ENCODE measurements around the gene CFAP100. TPM values are rescaled to one million over a fixed set of nuclear protein-coding genes. Genes with fewer than 3 reads are reported as not detected.

CFAP100 gene
- total and polyA plus RNA-seq, 2 of the 4 experiments (the other 2 are of a cell fraction): not detected

GRCh38 chr3:126380011-126380768, 14.5 kb upstream of the CFAP100 start:
- 64% methylated on average over 12 of the region's 17 CpGs; no CpG with 5 or more reads in 1 of the 2 experiments for WGBS, 2 experiments (ENCODE audit: extremely low coverage in 2 of 2, insufficient read length in 1 of 2)
- no peak overlapping the region for H2AK5ac ChIP-seq (ENCODE audit: low read depth, low read length)
- H3K14ac ChIP-seq (replicated peaks; ENCODE audit: low read depth, low read length): no peak overlapping the region
- no peak overlapping the region for H3K18ac ChIP-seq (ENCODE audit: low read depth, low read length)
- no peak overlapping the region for H2AFZ ChIP-seq (replicated peaks; ENCODE audit: low read length, poor library complexity)
- ATAC-seq (ENCODE audit: low read depth): no peak
- intact Hi-C loops (cut with micrococcal nuclease) (no loop called here), dilution Hi-C loops (cut with HindIII; ENCODE audit: low sequenced_read_pairs, unreplicated experiment) (no loop called here), in situ Hi-C loops (cut with MboI; ENCODE audit: low sequenced_read_pairs) (loop anchor here (25.0 kb wide), 1 partner anchor 418 kb away; the partner anchor contains the start of gene ROPN1B)
- TF ChIP-seq BHLHE40 (IDR thresholded peaks at IDR 0.05; ENCODE audit: low read depth, low read length): no peak
- TF ChIP-seq FOS (IDR thresholded peaks at IDR 0.05; ENCODE audit: low read depth, low read length): no peak
- TF ChIP-seq MAZ (IDR thresholded peaks at IDR 0.05; ENCODE audit: borderline replicate concordance, low read depth, low read length): no peak
- no peak overlapping the region for H2BK120ac ChIP-seq (ENCODE audit: low read depth, low read length)
- H3K4me2 ChIP-seq (ENCODE audit: low read depth, low read length): no peak overlapping the region
- H2BK20ac ChIP-seq (ENCODE audit: low read depth, low read length): no peak overlapping the region
- no peak overlapping the region for H3K56ac ChIP-seq (ENCODE audit: extremely low read depth, insufficient read depth, low read length)
- H3K4me1 ChIP-seq (ENCODE audit: control insufficient read depth, insufficient read depth, low read length): no peaks in the 10 kb centered on the region
- peaks cover 8% of the 10 kb centered on the region for H3K9me3 ChIP-seq (ENCODE audit: control insufficient read depth, insufficient read depth, low read length)
- peaks cover 33% of the 10 kb centered on the region for H3K27me3 ChIP-seq (ENCODE audit: control insufficient read depth, insufficient read depth, low read length)
- no peak for DNase-seq
- H3K4ac ChIP-seq (ENCODE audit: low read depth, low read length): no peak overlapping the region
- no peaks in the 10 kb centered on the region for H3K9me1 ChIP-seq (ENCODE audit: insufficient read depth, low read length)
- no peak overlapping the region for H3K27ac ChIP-seq (ENCODE audit: insufficient read depth, low read length)
- H3K36me3 ChIP-seq (ENCODE audit: control insufficient read depth, insufficient read depth, low read length): no peaks in the 10 kb centered on the region
- no peak overlapping the region for H3K9ac ChIP-seq (ENCODE audit: low read depth, low read length)
- H2BK15ac ChIP-seq (ENCODE audit: low read depth, low read length): no peak overlapping the region
- no peaks in the 10 kb centered on the region for H3K79me1 ChIP-seq (ENCODE audit: low read depth in 1 of 2, low read length in 2 of 2)
- H3K23ac ChIP-seq (ENCODE audit: low read depth, low read length): no peak overlapping the region
- no peak overlapping the region for H2BK5ac ChIP-seq (ENCODE audit: low read depth, low read length, poor library complexity, severe bottlenecking)
- H4K91ac ChIP-seq (ENCODE audit: insufficient read depth, low read depth, low read length): no peak overlapping the region
- CTCF ChIA-PET: no interaction called here
- H2AK9ac ChIP-seq (replicated peaks; ENCODE audit: low read depth, low read length, poor library complexity): no peak overlapping the region
- H3K4me3 ChIP-seq (ENCODE audit: insufficient read depth, low read depth, low read length): no peak overlapping the region
- H4K8ac ChIP-seq (ENCODE audit: low read depth in 2 of 2, low read length in 2 of 2): no peak overlapping the region
- no TSS peak for BruUV-seq (replicated peaks)
- no peaks in the 10 kb centered on the region for H4K20me1 ChIP-seq (ENCODE audit: insufficient read depth, low read length)
- H4K5ac ChIP-seq (ENCODE audit: low read depth, low read length): no peak overlapping the region
- POLR2A ChIA-PET (ENCODE audit: unreplicated experiment): no interaction called here
